ENCODE data around the gene IBA57.

Gene IBA57

GRCh38 chr1:228145463-228146416 lies 19.9 kb upstream of the IBA57 start:
- DNase-seq = no peak

DNA sequence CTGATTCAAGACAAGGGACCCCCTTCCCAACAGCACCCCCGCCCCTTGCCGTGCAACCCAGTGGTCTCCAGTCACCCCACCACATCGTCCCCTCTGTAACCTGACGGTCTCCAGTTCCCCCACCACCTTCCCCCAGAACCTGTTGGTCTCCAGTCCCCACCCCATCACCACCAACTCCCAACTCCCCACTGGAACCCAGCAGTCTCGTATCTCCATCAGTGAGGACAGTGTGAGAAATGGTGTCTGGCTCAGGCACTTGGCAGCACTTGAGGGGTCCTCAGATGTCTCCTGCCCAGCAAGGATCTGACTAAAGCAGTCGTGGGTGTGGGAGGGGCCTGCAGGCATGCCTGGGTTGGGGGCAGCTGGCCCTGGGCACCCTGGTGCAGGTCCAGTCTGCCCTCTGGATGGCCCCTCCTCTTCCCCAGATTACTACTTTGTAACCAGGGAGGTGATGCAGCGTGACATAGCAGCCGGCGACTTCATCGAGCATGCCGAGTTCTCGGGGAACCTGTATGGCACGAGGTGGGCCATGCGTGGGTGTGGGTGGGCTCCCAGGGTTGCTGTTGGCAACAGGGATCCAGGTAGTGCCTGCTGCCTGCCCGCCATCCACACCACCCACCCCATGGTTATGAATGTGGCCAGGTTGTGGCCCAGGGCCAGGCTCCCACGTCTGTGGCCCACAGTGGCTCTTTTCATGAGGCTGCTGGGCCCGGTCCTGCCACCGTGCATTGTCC lies 19.0 kb upstream of the IBA57 start:
- no peak for DNase-seq

DNA sequence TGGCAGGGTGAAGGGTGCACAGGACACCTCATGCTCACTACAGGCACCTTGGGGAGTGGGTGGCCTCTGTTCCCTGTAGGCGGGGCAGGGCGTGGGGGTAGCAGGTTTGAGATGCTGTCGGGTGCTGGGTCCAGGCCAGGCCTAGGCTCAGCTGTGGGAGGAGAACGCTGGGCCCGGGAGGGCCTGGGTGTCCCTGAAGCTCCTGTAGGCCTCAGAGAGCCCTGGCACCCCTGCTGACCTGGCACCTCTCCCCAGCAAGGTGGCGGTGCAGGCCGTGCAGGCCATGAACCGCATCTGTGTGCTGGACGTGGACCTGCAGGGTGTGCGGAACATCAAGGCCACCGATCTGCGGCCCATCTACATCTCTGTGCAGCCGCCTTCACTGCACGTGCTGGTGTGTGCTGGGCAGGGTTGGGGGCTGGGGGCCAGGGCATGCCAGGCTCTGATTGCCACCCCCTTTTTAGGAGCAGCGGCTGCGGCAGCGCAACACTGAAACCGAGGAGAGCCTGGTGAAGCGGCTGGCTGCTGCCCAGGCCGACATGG lies 18.4 kb upstream of the IBA57 start:
- DNase-seq = no peak

DNA sequence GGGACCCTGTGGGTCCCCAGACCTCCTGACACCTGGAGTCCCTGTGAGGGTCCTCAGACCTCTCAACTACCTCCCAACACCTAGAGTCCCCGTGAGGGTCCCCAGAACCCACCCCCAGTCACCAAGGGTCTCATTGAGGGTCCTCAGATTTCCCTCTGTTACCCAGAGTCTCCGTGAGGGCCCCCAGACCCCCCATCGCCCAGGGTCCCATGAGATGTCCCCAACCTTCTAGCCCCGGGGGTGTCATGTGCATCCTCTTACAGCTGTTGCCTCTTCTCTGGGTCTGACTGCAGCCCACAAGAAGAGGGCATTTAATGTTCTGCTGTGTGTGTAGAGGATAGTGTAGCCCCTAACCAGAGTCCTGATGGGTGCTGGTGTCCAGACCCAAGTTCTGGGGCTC lies 17.8 kb upstream of the IBA57 start:
- no peak for DNase-seq

GRCh38 chr1:228148196-228148861 lies 17.3 kb upstream of the IBA57 start:
- DNase-seq = no peak

DNA sequence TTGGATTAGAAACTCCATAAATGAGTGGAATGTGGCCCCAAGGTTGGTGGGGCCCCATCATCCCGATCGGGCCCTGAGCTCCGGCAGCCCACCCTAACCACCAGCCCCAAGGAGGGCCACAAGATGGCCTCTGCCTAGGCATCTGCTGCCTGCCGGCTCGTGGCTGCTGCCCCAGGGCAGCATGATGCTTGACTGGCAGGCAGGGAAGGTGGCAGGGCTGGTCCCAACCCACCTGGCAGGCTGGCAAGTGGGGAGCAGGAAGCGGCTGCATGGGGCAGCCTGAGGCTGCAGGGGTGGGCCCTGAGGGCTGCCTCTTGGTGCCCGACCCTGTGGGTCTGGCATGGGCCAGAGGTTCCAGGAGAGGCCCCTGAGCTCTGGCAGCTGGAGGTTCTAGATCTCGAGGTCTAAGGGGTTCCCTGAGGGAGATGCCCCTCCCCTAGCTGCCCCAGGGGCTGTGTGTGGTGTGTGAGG lies 16.6 kb upstream of the IBA57 start:
- DNase-seq = no peak

DNA sequence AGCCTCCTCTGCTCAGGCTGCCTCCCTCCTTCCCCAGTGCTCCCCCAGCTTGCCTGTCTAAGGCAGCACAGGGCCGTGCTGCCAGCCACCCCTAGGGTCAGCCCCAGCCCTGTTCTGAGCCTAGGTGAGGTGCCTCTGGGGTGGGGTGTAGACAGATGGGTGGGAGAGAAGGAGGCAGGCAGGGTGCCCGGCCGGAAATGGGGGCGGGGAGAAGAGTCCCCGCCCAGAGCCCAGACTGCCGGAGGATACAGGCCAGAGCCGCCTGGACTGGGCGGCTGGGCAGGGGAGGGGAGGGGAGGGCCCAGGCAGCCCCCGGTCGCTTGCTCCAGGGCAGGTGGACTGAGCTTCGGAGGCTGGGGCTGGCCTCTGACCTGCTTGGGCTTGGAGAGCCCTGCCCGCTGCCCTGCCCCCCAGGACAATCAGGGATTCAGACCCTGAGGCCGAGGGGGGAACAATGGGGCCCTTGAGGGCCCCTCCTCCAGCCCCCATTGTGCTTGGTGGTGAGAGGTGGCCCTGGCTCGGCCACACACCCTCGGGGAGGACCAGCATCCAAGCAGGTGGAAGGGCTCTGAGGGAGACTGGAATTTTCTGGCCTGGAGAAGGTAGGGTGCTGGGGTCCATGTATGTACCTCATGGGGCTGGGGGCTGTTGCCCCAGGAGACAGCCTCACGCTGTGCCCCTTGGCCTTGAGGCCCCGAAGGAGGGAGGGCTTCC lies 16.0 kb upstream of the IBA57 start, which contains the start of gene GJC2:
Gene GJC2, plus strand, starts transcription at position 525 of the 714 bp plus-strand sequence. CDS start 7,829 bp downstream, outside the sequence.
- no peak for DNase-seq

DNA sequence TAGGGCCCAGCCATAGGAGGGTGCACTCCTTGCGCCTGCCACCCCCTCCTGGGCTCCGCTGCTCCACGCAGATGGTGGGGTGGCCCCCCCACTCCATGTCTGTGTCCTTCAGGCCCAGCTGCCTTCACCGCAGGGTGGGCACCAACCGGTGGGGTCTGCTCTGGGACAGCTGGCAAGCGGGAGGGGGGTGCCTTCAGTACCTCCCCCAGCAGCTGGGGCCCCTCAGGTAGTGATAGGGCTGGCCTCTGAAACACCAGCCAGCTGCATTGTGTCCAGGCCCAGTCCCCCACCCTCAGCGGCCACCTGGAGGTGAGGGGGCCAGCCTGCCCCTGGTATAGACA lies 15.5 kb upstream of the IBA57 start:
- no peak for DNase-seq

DNA sequence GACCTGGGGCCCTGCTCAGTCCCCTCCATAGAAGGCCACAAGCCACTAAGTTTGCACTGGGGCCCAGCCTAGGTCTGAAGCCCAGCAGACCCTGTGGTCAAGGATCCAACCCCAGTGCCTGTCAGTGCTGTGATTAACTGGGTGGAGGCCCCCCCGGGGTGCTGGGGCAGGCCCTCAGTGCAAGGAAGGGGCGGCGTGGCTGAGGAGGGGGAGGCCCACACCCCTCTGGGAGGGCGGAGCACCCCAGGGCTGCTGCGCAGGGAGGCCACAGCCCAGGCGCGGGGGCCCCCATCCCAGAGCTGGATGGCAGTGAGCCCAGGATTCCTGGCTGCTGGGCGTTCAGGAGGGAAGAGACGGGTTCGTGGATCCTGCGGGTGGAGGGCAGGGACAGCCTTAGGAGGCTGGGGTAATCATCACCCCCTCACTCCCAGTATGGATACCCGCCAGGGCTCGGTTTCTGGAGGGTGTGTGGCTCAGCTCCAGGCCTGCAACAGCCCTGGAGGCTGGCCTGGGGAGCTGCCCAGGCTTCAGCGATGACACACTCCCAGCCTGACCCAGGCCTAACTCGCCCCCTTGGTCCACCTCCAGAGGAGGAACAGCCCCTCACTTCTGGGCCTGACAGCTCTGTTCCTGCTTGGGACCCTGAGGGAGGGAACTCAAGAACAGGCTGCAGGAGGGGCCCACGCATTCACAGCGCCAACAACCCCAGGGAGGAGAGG lies 15.0 kb upstream of the IBA57 start:
- DNase-seq = no peak

- no peak for DNase-seq
These were observed 14.3 kb upstream of the IBA57 start for GRCh38 chr1:228151180-228151925.

DNA sequence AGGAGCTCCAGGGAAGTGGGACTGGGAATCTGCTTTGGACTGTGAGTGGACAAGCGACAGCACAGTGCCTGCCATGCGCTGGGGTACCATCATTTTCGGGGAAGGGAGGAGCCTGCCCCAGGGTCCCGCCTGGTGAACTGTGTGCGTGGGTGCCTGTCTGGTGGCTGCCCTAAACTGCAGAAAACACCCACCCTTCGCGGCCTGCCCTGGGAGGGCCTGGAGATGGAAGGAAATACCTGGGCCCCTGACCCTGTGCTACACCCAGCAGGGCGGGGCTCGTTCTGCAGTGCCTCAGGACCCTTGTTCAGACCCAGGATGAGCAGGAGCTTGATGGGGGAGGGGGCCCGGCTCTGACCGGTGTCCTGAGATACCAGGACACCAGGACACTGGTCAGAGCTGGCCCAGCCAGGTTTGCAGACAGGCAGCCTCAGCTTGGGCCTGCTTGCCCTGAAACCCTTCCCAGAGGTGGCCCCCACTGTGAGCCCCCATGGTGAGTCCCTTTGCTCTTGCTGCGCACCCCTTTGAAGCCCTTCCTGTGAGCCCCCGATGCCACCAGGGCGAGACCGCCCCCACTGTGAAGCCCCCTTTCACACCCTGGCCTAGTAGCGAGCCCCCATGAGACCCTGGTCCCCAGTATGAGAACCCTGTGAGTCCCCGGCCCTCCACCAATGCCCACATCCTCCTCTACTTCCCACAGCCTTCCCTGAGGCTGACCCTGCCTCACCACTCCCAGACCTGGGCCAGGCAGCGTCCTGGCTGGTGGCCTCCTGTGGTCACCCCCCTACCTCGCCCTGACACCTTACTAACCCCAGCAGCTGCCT lies 13.3 kb upstream of the IBA57 start:
- no peak for DNase-seq

DNA sequence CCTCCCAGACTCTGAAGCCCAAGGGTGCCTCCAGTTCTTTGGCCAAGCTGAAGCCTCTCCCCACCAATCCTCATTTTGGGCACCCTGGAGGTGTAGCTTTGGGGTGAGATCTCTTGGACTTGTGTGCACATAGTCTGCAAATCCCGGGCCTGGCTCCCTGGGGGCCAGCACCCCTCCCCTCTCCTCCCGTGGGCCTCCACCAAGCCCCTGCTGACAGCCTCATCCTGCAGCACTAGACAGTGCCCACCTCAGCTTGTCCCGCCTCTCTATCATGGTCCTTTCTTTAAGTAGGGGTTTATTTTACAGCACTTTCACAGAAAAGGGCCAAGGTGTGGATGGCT lies 12.7 kb upstream of the IBA57 start:
- no peak for DNase-seq

GRCh38 chr1:228154021-228154669 lies 11.5 kb upstream of the IBA57 start:
- no peak for DNase-seq

DNA sequence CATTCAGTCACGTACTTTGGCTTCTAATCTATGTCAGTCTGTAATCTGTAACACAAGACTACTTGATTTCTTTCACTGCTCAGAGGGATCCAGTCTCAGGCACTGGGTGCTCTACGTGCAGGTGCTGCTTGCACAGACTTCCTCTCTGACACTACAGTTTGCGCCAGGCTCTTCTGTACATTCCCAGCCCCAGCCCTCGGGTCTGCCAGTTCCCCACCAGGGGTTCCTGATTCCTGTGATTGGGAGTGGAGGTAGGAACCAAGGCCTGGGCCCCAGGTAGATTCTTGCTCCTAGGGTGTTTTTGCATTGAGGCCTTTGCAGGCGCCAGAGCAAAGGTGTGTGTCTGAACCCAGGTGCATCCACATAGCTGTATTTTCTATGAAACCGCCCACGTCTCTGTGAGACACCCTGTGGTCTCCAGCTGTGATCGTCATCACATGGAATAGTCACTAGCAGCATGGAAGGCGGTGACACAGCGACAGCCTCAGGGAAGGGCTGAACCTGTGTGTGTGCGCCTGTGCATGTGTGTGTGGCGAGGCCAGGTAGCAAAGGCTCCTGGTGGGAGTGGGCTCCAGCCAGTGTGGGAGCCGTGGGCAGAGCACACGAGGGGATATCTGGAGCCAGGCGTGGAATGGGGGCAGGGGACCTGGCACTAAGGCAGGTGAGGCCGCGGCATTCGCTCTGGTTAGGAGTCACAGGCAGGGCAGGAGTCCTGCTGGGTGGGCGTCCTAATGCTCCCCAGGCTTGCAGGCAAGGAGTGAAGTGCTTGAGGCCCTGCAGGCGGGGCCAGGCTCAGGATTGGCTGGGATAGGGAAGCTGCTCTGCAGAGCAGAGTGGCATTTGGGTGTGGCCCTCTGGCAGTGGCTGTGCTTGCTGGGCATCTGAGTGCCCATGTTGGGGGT lies 10.7 kb upstream of the IBA57 start:
- DNase-seq = no peak

DNA sequence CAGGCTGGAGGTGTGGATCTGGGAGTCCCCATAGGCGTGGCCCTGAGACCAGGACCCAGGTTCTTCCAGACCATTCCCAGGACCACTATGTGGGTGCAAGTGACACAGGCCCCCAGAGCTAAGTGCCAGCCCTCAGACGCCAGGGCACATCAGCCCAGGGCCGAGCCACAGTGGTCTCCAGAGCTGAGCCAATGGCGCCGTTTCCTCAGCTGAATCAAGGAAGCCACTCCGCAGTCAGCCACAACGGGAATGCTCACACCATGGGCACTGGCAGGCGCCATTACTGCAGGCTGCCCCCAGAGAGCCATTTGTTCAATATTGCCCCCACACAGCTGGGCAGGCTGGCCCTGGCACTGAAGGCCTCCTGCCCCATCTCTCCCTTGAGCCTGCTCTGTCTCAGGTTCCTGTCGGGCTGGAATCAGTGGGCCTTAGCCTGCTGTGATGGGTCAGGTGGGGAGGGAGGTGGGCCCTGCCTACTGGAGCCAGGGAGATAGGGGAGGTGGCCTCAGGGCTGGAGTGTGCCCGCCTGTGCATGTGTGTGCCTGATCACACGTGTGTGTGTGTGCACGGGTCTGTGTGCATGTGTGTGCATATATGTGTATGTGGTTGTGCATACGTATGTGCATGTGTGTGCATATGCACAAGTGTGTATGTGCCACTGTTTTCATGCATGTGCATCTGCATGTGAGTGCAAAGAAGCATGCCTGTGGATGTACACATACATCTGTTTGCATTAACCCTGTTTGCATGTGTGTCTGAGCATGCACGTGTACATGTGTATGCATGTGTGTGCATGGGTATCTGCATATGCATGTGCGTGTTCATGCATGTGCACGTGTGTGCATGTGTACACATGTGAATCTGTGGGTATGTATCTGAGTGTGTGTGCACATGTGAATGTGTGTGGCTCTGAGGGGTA lies 9.7 kb upstream of the IBA57 start:
- DNase-seq = no peak

DNA sequence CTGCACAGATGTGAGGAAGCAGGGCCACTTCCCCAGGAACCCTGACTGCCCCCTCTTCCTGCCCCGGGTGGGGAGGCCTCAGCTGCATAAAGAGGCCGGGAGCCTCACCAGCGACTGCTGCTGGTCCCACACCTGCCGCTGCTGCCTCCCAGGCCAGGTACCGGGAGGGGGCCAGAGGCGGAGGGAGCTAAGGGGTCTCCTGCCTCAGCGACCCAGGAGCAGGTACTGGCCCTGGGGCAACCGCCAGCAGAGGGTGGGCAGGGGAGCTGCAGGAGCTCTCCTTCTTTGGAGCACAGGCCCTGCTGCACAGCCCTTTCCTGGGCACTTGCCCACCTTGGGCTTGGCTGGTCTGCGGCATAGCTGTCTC lies 9.1 kb upstream of the IBA57 start:
- no peak for DNase-seq

DNA sequence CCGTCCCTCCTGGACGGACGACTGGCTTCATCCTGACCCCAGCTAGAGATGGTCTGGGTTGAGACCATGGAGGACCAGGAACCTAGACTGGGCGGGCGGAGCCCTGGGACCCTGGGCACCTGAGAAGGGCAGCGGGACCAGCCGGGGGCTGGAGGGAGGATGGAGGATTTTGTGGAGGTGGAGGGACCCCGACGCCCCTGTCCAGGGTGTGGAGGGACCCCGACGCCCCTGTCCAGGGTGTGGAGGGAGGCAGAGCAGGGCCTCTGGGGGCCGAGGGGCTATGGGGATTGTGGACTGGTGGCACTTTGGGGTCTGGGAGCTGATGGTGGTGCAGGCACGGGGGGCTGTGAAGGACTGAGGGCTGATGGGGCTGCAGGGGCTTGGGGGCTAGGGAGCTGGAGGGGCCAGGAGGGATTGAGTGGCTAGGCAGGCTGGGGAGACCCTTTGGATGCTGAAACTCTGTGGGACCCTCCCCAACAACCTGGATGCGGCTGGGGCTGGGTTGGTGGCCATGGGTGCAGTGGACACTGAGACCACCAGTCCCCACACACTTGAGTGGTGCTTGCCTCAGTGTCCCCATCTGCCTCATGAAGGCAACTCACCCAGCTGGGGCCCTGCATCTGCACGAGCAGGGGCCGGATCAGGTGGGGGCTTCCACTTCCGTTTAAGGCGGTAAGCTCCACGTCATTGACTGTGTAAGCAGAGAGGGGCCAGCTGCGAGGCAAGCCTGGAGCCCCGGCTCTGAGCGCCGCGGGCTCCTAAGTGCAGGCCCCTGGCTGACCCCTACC lies 8.5 kb upstream of the IBA57 start:
- DNase-seq = no peak
